Calu3 (cell line): ENCODE results near the gene STX8. TPM values are rescaled to one million over a fixed set of nuclear protein-coding genes. Genes with fewer than 3 reads are reported as not detected.
A peak's percentile ranks its signal among the peaks of the same experiment; 100 is the strongest.

Experiments
- BruUV-seq: library from RNA; stranded (reverse); fragments of 400-500 nt; replicated peaks from 2 replicates; lab custom pipeline; 2021; lab: Mats Ljungman, UMichigan
- CTCF ChIA-PET: fragments of 300-600 bp; sonication (Branson Sonifier 250); formaldehyde crosslinking; loops from one replicate; lab custom pipeline; 2022; ENCODE audit warnings: antibody characterized with exemption; lab: Charles Lee
- DNase-seq: peaks from one replicate; pipeline ENCODE4 v3.0.0; 2022
- H3K27ac Mint-ChIP-seq: one replicate; pipeline ENCODE4 v1.8.0; 2022; ENCODE audit warnings: mixed read lengths; ENCODE audit not compliant: unreplicated experiment
- H3K27me3 Mint-ChIP-seq: one replicate; pipeline ENCODE4 v1.8.0; 2022; ENCODE audit warnings: mixed read lengths; ENCODE audit not compliant: unreplicated experiment
- H3K36me3 Mint-ChIP-seq: one replicate; pipeline ENCODE4 v1.8.0; 2022; ENCODE audit warnings: mild to moderate bottlenecking, moderate library complexity, mixed read lengths; ENCODE audit not compliant: insufficient read depth, unreplicated experiment
- H3K4me1 Mint-ChIP-seq: one replicate; pipeline ENCODE4 v1.8.0; 2022; ENCODE audit warnings: mild to moderate bottlenecking, low read depth, mixed read lengths; ENCODE audit not compliant: unreplicated experiment
- H3K4me3 Mint-ChIP-seq: one replicate; pipeline ENCODE4 v1.8.0; 2022; ENCODE audit warnings: mild to moderate bottlenecking, low read depth, moderate library complexity, mixed read lengths; ENCODE audit not compliant: unreplicated experiment
- H3K9me3 Mint-ChIP-seq: one replicate; pipeline ENCODE4 v1.8.0; 2022; ENCODE audit warnings: low read depth, mixed read lengths; ENCODE audit not compliant: unreplicated experiment
- CTCF ChIP-seq: fragments of 200-600 bp; IDR thresholded peaks from one replicate; pipeline ENCODE4 v1.8.0; 2022; ENCODE audit warnings: antibody characterized with exemption; ENCODE audit not compliant: unreplicated experiment
- intact Hi-C: fragments of 100-400 bp; cut with micrococcal nuclease; formaldehyde crosslinking; loops from one replicate; pipeline ENCODE4 v1.10.0; 2022; ENCODE audit not compliant: unreplicated experiment
- total RNA-seq: library from RNA; stranded (reverse); gene quantifications from 2 replicates; pipeline ENCODE4 v1.2.3, GENCODE V29; 2022

The STX8 gene
- total RNA-seq, 1 experiment from 2014 or later = 32.4 TPM

GRCh38 chr17:9239793-9240658, 335.6 kb downstream of the STX8 start:
- no peaks in the 10 kb centered on the region for H3K36me3 Mint-ChIP-seq
- no peaks in the 10 kb centered on the region for H3K9me3 Mint-ChIP-seq
- H3K4me1 Mint-ChIP-seq = no peaks in the 10 kb centered on the region
- CTCF ChIA-PET = no interaction called here
- no peaks in the 10 kb centered on the region for H3K27me3 Mint-ChIP-seq
- no peak overlapping the region for H3K27ac Mint-ChIP-seq
- H3K4me3 Mint-ChIP-seq = peak overlapping the region; percentile 26
- TF ChIP-seq CTCF = no peak
- no TSS peak for BruUV-seq
- intact Hi-C loops = no loop called here
- DNase-seq = peak; percentile 39

- Mint-ChIP-seq H3K4me3 (peak overlapping the region; percentile 26), H3K27me3 (no peaks in the 10 kb centered on the region), H3K4me1 (no peaks in the 10 kb centered on the region), H3K9me3 (no peaks in the 10 kb centered on the region), H3K36me3 (no peaks in the 10 kb centered on the region), H3K27ac (no peak overlapping the region)
- BruUV-seq = no TSS peak
- CTCF ChIA-PET = no interaction called here
- no peak for DNase-seq
- TF ChIP-seq CTCF = no peak
- intact Hi-C loops = no loop called here
Measured at GRCh38 chr17:9239246-9239792, 336.3 kb downstream of the STX8 start.

GRCh38 chr17:9238340-9239245, 337.0 kb downstream of the STX8 start:
- H3K36me3 Mint-ChIP-seq = no peaks in the 10 kb centered on the region
- no peak overlapping the region for H3K4me3 Mint-ChIP-seq
- no peaks in the 10 kb centered on the region for H3K9me3 Mint-ChIP-seq
- H3K4me1 Mint-ChIP-seq = no peaks in the 10 kb centered on the region
- TF ChIP-seq CTCF = no peak
- CTCF ChIA-PET = no interaction called here
- DNase-seq = no peak
- BruUV-seq = no TSS peak
- H3K27ac Mint-ChIP-seq = no peak overlapping the region
- H3K27me3 Mint-ChIP-seq = no peaks in the 10 kb centered on the region
- intact Hi-C loops = no loop called here

GRCh38 chr17:9237661-9238301, 337.8 kb downstream of the STX8 start:
- H3K4me3 Mint-ChIP-seq = no peak overlapping the region
- no peaks in the 10 kb centered on the region for H3K27me3 Mint-ChIP-seq
- H3K36me3 Mint-ChIP-seq = no peaks in the 10 kb centered on the region
- no peak for TF ChIP-seq CTCF
- H3K9me3 Mint-ChIP-seq = no peaks in the 10 kb centered on the region
- intact Hi-C loops = no loop called here
- no peaks in the 10 kb centered on the region for H3K4me1 Mint-ChIP-seq
- no peak overlapping the region for H3K27ac Mint-ChIP-seq
- no peak for DNase-seq
- CTCF ChIA-PET = no interaction called here
- no TSS peak for BruUV-seq
